Caco-2 (cell line): ENCODE results near the gene GOSR2. TPM values are rescaled to one million over a fixed set of nuclear protein-coding genes. Genes with fewer than 3 reads are reported as not detected.

Experiments used
- BruUV-seq: library from RNA; stranded (reverse); fragments of 400-500 nt; replicated peaks from 2 replicates; lab custom pipeline; 2021; lab: Mats Ljungman, UMichigan
- CTCF ChIA-PET: fragments of 300-600 bp; sonication (Branson Sonifier 250); formaldehyde crosslinking; loops from one replicate; lab custom pipeline; 2022; ENCODE audit warnings: antibody characterized with exemption; lab: Charles Lee
- POLR2A ChIA-PET: fragments of 300-600 bp; sonication (Branson Sonifier 250); formaldehyde crosslinking; loops from one replicate; lab custom pipeline; 2022; ENCODE audit warnings: antibody characterized with exemption; lab: Charles Lee
- DNase-seq, 2 experiments: peaks; one replicate each; pipeline versions ENCODE4 v3.0.0 to v3.0.0-alpha.2; 2020 to 2022
- H3K27me3 ChIP-seq: replicated peaks from 2 replicates; pipeline ENCODE4 v1.6.0; 2011; ENCODE audit warnings: low read length; ENCODE audit not compliant: control insufficient read depth, insufficient read depth
- H3K36me3 ChIP-seq: 2 replicates; pipeline ENCODE4 v1.5.1; 2011; ENCODE audit warnings: low read length; ENCODE audit not compliant: control insufficient read depth, insufficient read depth
- H3K4me1 ChIP-seq: fragments of 250-450 bp; sonication (Bioruptor Pico); 2 replicates; pipeline ENCODE4 v1.5.1; 2020; ENCODE audit warnings: mild to moderate bottlenecking
- H3K4me3 ChIP-seq: 2 replicates; pipeline ENCODE4 v1.5.1; 2011; ENCODE audit warnings: low read depth, mild to moderate bottlenecking, control low read depth, low read length
- H3K9me3 ChIP-seq: fragments of 250-450 bp; sonication (Bioruptor Pico); 2 replicates; pipeline ENCODE4 v1.5.1; 2020; ENCODE audit warnings: mild to moderate bottlenecking, moderate library complexity
- H3K27ac Mint-ChIP-seq: one replicate; pipeline ENCODE4 v1.8.0; 2022; ENCODE audit warnings: mixed read lengths; ENCODE audit not compliant: unreplicated experiment
- H3K27me3 Mint-ChIP-seq: one replicate; pipeline ENCODE4 v1.8.0; 2022; ENCODE audit warnings: mixed read lengths; ENCODE audit not compliant: insufficient read depth, unreplicated experiment
- H3K36me3 Mint-ChIP-seq: one replicate; pipeline ENCODE4 v1.8.0; 2022; ENCODE audit warnings: mild to moderate bottlenecking, mixed read lengths; ENCODE audit not compliant: insufficient read depth, unreplicated experiment
- H3K4me1 Mint-ChIP-seq: one replicate; pipeline ENCODE4 v1.8.0; 2022; ENCODE audit warnings: low read depth, mixed read lengths; ENCODE audit not compliant: unreplicated experiment
- H3K4me3 Mint-ChIP-seq: one replicate; pipeline ENCODE4 v1.8.0; 2022; ENCODE audit warnings: mild to moderate bottlenecking, moderate library complexity, mixed read lengths; ENCODE audit not compliant: unreplicated experiment
- H3K9me3 Mint-ChIP-seq: one replicate; pipeline ENCODE4 v1.8.0; 2022; ENCODE audit warnings: mixed read lengths; ENCODE audit not compliant: unreplicated experiment
- CTCF ChIP-seq, 2 experiments: fragments of 200-600 bp in 1 of 2; IDR thresholded peaks; 1 replicate in 1 of 2; 2 replicates in 1 of 2; pipeline versions ENCODE4 v1.5.1 to v1.8.0; 2011 to 2022; ENCODE audit warnings: antibody characterized with exemption in 1 of 2, control low read depth in 1 of 2, inconsistent platforms in 1 of 2, low read depth in 1 of 2, low read length in 1 of 2, mild to moderate bottlenecking in 1 of 2, moderate library complexity in 1 of 2; ENCODE audit not compliant: insufficient read depth in 1 of 2, severe bottlenecking in 1 of 2, unreplicated experiment in 1 of 2
- intact Hi-C: fragments of 100-400 bp; cut with micrococcal nuclease; formaldehyde crosslinking; loops from one replicate; pipeline ENCODE4 v1.10.0; 2022; ENCODE audit not compliant: unreplicated experiment
- total RNA-seq: library from RNA; stranded (reverse); gene quantifications from 2 replicates; pipeline ENCODE4 v1.2.3, GENCODE V29; 2022

GOSR2 gene
- total RNA-seq, 1 experiment from 2014 or later: 84.0 TPM

- Histone ChIP-seq H3K27me3 (no peaks in the 10 kb centered on the region), H3K36me3 (no peaks in the 10 kb centered on the region), H3K4me1 (peaks cover 18% of the 10 kb centered on the region), H3K4me3 (no peak overlapping the region), H3K9me3 (no peaks in the 10 kb centered on the region)
- Mint-ChIP-seq H3K27me3 (peaks cover 4% of the 10 kb centered on the region), H3K4me3 (no peak overlapping the region), H3K27ac (no peak overlapping the region), H3K9me3 (no peaks in the 10 kb centered on the region), H3K4me1 (peaks cover 17% of the 10 kb centered on the region), H3K36me3 (peaks cover 50% of the 10 kb centered on the region)
- no peak for DNase-seq
- POLR2A ChIA-PET: no interaction called here
- no peak for TF ChIP-seq CTCF (IDR thresholded peaks at IDR 0.05; ENCODE audit: insufficient read depth in 1 of 2, low read depth in 1 of 2, low read length in 1 of 2, severe bottlenecking in 1 of 2, unreplicated experiment in 1 of 2)
- CTCF ChIA-PET: interaction anchor here (0.6 kb wide), 1 partner anchor 33 kb away, joined by 5 read pairs; no protein-coding TSS in a partner anchor
- intact Hi-C loops: no loop called here
- no TSS peak for BruUV-seq
These were observed 24.3 kb downstream of the GOSR2 start for GRCh38 chr17:46947216-46947615.

GRCh38 chr17:46948544-46948943, 25.6 kb downstream of the GOSR2 start:
- H3K4me3 ChIP-seq: no peak overlapping the region
- H3K27me3 ChIP-seq: no peaks in the 10 kb centered on the region
- Mint-ChIP-seq H3K36me3 (peaks cover 39% of the 10 kb centered on the region), H3K4me3 (no peak overlapping the region), H3K4me1 (peaks cover 14% of the 10 kb centered on the region), H3K27me3 (peaks cover 7% of the 10 kb centered on the region), H3K9me3 (no peaks in the 10 kb centered on the region), H3K27ac (no peak overlapping the region)
- TF ChIP-seq CTCF (IDR thresholded peaks at IDR 0.05; ENCODE audit: insufficient read depth in 1 of 2, low read depth in 1 of 2, low read length in 1 of 2, severe bottlenecking in 1 of 2, unreplicated experiment in 1 of 2): no peak
- intact Hi-C loops: no loop called here
- POLR2A ChIA-PET: no interaction called here
- CTCF ChIA-PET: no interaction called here
- no peaks in the 10 kb centered on the region for H3K36me3 ChIP-seq
- H3K4me1 ChIP-seq: peaks cover 14% of the 10 kb centered on the region
- no peaks in the 10 kb centered on the region for H3K9me3 ChIP-seq
- BruUV-seq: no TSS peak
- no peak for DNase-seq

GRCh38 chr17:46949291-46950174, 26.6 kb downstream of the GOSR2 start:
- H3K36me3 ChIP-seq: no peaks in the 10 kb centered on the region
- no peaks in the 10 kb centered on the region for H3K9me3 ChIP-seq
- peaks cover 7% of the 10 kb centered on the region for H3K4me1 Mint-ChIP-seq
- H3K27ac Mint-ChIP-seq: no peak overlapping the region
- no peak overlapping the region for H3K4me3 Mint-ChIP-seq
- POLR2A ChIA-PET: no interaction called here
- CTCF ChIA-PET: no interaction called here
- H3K4me3 ChIP-seq: no peak overlapping the region
- TF ChIP-seq CTCF (IDR thresholded peaks at IDR 0.05; ENCODE audit: insufficient read depth in 1 of 2, low read depth in 1 of 2, low read length in 1 of 2, severe bottlenecking in 1 of 2, unreplicated experiment in 1 of 2): no peak
- peaks cover 7% of the 10 kb centered on the region for H3K27me3 Mint-ChIP-seq
- no peak for DNase-seq
- no peaks in the 10 kb centered on the region for H3K9me3 Mint-ChIP-seq
- H3K36me3 Mint-ChIP-seq: peaks cover 31% of the 10 kb centered on the region
- no TSS peak for BruUV-seq
- H3K27me3 ChIP-seq: no peaks in the 10 kb centered on the region
- intact Hi-C loops: no loop called here
- H3K4me1 ChIP-seq: peaks cover 5% of the 10 kb centered on the region
